ENCODE results near the gene NBEAL2.
A peak's percentile ranks its signal among the peaks of the same experiment; 100 is the strongest.

NBEAL2 gene

DNA sequence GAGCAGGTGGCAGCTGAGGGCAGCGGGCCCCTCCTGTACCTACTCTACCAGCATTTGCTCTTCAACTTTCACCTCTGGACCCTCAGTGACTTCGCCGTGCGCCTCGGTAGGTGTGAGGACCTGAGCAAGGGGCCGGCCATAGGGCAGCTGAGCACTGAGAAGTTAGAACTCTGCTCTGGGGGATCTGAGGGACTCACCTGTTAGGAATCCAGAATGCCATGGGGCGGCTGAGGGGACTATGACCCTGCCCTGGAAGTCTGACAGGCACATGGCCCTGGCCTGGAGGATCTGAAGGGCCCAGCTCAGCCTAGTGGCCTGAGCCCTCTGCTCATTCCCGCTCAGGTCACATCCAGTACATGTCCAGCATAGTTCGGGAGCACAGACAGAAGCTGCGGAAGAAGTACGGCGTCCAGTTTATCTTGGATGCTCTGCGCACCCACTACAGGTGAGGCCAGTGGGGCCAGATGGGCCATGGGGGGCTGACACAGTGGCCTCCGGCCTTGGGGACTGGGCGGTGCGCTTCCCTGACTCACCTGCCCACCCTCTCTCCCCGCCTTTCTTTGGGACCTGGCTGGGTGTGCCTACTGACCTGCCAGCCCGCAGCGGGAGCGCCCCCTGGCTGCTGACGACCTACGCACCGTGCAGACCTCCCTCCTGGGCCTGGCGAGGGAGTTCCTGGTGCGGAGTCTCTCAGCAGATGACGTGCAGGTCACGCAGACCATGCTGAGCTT lies 18.8 kb downstream of the NBEAL2 start (continued):
- TF ChIP-seq, protein P1, sequence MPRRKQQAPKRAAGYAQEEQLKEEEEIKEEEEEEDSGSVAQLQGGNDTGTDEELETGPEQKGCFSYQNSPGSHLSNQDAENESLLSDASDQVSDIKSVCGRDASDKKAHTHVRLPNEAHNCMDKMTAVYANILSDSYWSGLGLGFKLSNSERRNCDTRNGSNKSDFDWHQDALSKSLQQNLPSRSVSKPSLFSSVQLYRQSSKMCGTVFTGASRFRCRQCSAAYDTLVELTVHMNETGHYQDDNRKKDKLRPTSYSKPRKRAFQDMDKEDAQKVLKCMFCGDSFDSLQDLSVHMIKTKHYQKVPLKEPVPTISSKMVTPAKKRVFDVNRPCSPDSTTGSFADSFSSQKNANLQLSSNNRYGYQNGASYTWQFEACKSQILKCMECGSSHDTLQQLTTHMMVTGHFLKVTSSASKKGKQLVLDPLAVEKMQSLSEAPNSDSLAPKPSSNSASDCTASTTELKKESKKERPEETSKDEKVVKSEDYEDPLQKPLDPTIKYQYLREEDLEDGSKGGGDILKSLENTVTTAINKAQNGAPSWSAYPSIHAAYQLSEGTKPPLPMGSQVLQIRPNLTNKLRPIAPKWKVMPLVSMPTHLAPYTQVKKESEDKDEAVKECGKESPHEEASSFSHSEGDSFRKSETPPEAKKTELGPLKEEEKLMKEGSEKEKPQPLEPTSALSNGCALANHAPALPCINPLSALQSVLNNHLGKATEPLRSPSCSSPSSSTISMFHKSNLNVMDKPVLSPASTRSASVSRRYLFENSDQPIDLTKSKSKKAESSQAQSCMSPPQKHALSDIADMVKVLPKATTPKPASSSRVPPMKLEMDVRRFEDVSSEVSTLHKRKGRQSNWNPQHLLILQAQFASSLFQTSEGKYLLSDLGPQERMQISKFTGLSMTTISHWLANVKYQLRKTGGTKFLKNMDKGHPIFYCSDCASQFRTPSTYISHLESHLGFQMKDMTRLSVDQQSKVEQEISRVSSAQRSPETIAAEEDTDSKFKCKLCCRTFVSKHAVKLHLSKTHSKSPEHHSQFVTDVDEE (CRISPR knock-in tag; IDR thresholded peaks at IDR 0.05) = no peak
- TF ChIP-seq ZNF565 (CRISPR knock-in tag; conservative IDR thresholded peaks at IDR 0.05; ENCODE audit: low read depth) (no peak), BACH2 (CRISPR knock-in tag; IDR thresholded peaks at IDR 0.05; ENCODE audit: borderline replicate concordance) (no peak), OSR1 (CRISPR knock-in tag; IDR thresholded peaks at IDR 0.05) (no peak), TOX (CRISPR knock-in tag; IDR thresholded peaks at IDR 0.05; ENCODE audit: borderline replicate concordance) (no peak), ZFP3 (CRISPR knock-in tag; IDR thresholded peaks at IDR 0.05) (no peak), TCF4 (CRISPR knock-in tag; IDR thresholded peaks at IDR 0.05; ENCODE audit: borderline replicate concordance) (no peak), ISL1 (CRISPR knock-in tag; IDR thresholded peaks at IDR 0.05) (no peak)
- TF ChIP-seq, protein P2, sequence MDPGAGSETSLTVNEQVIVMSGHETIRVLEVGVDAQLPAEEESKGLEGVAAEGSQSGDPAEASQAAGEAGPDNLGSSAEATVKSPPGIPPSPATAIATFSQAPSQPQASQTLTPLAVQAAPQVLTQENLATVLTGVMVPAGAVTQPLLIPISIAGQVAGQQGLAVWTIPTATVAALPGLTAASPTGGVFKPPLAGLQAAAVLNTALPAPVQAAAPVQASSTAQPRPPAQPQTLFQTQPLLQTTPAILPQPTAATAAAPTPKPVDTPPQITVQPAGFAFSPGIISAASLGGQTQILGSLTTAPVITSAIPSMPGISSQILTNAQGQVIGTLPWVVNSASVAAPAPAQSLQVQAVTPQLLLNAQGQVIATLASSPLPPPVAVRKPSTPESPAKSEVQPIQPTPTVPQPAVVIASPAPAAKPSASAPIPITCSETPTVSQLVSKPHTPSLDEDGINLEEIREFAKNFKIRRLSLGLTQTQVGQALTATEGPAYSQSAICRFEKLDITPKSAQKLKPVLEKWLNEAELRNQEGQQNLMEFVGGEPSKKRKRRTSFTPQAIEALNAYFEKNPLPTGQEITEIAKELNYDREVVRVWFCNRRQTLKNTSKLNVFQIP (CRISPR knock-in tag; IDR thresholded peaks at IDR 0.05; ENCODE audit: borderline replicate concordance, low read depth) = no peak
- TF ChIP-seq, protein P3, sequence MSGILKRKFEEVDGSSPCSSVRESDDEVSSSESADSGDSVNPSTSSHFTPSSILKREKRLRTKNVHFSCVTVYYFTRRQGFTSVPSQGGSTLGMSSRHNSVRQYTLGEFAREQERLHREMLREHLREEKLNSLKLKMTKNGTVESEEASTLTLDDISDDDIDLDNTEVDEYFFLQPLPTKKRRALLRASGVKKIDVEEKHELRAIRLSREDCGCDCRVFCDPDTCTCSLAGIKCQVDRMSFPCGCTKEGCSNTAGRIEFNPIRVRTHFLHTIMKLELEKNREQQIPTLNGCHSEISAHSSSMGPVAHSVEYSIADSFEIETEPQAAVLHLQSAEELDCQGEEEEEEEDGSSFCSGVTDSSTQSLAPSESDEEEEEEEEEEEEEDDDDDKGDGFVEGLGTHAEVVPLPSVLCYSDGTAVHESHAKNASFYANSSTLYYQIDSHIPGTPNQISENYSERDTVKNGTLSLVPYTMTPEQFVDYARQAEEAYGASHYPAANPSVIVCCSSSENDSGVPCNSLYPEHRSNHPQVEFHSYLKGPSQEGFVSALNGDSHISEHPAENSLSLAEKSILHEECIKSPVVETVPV (CRISPR knock-in tag; IDR thresholded peaks at IDR 0.05) = no peak

DNA sequence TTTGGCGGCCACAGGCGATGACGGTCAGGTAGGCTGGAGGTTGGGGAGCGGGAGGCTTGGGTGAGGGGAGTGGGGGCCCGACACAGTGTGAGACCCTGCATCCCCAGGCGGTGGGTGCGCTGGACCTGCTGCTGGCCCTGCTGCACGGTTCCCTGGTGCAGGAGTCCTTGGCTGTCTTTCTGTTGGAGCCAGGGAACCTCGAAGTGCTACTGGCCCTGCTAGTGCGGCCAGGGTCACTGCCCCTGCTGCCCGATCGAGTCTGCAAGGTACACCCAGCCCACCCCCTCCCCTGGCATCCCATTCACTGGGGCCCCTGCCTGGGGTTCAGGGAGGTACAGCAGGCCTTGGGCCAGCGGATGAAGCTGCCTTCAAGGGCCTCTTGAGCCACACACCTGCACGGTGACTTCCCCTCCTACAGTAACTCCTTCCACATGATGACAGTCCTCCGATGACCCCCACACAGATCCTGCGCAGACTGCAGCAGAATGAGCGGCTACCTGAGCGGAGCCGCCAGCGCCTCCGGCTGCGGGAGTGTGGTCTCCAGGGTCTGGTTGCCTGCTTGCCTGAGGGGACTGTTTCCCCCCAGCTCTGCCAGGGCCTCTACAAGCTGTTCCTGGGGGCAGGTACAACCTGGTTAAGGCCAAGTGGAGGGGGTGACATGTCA lies 19.5 kb downstream of the NBEAL2 start:
- ATAC-seq = peak; percentile 4; the same call in 2 of the 3 replicates
- no peak for TF ChIP-seq SNAI2 (CRISPR knock-in tag; IDR thresholded peaks at IDR 0.05)
- no peak for TF ChIP-seq ZC3H10 (CRISPR knock-in tag; IDR thresholded peaks at IDR 0.05)
- TF ChIP-seq ZFP30 (CRISPR knock-in tag; IDR thresholded peaks at IDR 0.05) = no peak

DNA sequence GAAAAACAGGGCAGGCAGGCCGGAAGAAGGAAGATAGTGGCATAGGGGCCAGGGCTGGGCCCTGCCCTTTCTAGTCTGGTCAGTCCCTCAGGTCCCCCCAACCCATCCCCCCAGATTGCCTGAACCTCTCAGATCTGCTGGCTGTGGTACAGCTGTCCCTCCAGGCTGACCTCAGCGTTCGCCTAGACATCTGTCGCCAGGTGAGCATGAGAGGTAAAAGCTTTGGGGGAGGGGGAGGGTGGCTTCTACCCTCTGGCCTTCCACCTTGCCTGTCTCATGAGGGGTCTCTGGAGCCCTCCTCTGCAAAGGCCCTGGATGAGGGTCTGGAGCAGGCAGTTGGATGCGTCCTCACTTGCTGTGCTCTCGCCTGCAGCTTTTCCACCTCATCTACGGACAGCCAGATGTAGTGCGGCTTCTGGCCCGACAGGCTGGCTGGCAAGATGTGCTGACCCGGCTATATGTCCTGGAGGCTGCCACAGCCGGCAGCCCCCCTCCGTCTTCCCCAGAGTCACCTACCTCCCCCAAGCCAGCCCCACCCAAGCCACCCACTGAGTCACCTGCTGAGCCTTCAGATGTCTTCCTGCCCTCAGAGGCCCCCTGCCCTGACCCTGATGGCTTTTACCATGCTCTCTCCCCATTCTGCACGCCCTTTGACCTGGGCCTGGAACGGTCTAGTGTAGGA lies 20.2 kb downstream of the NBEAL2 start:
- no peak for ATAC-seq
- TF ChIP-seq TCF4 (CRISPR knock-in tag; IDR thresholded peaks at IDR 0.05; ENCODE audit: borderline replicate concordance) = no peak
- no peak for TF ChIP-seq TOX (CRISPR knock-in tag; IDR thresholded peaks at IDR 0.05; ENCODE audit: borderline replicate concordance)
- TF ChIP-seq, protein P1 (CRISPR knock-in tag; IDR thresholded peaks at IDR 0.05) = no peak

DNA sequence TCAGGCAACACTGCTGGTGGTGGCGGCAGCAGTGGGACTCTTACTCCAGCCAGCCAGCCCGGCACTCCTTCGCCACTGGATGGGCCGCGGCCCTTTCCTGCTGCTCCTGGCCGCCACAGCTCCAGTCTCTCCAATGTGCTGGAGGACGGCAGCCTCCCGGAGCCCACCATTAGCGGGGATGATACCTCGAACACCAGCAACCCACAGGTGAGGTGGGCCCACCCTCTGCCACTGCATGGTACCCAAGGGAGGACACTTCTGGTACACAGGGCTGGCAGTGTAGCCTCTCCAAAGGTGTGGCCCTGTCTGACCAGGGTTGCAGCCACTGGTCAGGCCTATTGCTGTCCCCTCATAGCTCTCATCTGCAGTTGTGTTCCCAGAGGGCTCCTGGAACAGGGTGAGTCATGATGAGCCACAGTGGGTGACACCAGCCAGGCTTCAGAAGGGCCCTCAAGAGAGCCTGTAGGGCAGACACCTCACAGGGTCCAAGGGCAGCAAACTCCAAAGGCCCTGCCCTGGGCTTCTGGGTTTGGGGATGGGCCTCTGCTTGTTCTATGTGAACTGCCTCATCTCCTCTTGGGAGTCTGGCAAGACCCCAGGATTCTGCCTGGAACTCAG lies 20.8 kb downstream of the NBEAL2 start:
- TF ChIP-seq TCF4 (CRISPR knock-in tag; IDR thresholded peaks at IDR 0.05; ENCODE audit: borderline replicate concordance) (no peak), PPARA (CRISPR knock-in tag; IDR thresholded peaks at IDR 0.05; ENCODE audit: borderline replicate concordance) (no peak), ZNF70 (CRISPR knock-in tag; IDR thresholded peaks at IDR 0.05) (no peak), ARNTL (CRISPR knock-in tag; IDR thresholded peaks at IDR 0.05; ENCODE audit: borderline replicate concordance, low read depth) (no peak), ZNF8 (CRISPR knock-in tag; IDR thresholded peaks at IDR 0.05) (no peak), ESRRG (CRISPR knock-in tag; IDR thresholded peaks at IDR 0.05) (no peak), ZC3H10 (CRISPR knock-in tag; IDR thresholded peaks at IDR 0.05) (no peak)
- TF ChIP-seq, protein P4, sequence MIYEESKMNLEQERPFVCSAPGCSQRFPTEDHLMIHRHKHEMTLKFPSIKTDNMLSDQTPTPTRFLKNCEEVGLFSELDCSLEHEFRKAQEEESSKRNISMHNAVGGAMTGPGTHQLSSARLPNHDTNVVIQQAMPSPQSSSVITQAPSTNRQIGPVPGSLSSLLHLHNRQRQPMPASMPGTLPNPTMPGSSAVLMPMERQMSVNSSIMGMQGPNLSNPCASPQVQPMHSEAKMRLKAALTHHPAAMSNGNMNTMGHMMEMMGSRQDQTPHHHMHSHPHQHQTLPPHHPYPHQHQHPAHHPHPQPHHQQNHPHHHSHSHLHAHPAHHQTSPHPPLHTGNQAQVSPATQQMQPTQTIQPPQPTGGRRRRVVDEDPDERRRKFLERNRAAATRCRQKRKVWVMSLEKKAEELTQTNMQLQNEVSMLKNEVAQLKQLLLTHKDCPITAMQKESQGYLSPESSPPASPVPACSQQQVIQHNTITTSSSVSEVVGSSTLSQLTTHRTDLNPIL (CRISPR knock-in tag; IDR thresholded peaks at IDR 0.05; ENCODE audit: low read depth) = no peak
- TF ChIP-seq, protein P2 (CRISPR knock-in tag; IDR thresholded peaks at IDR 0.05; ENCODE audit: borderline replicate concordance, low read depth) = no peak

More for the DNA sequence above, 20.8 kb downstream of the NBEAL2 start:
- no peak for ATAC-seq
